ENCODE measurements around the gene SYNRG.
A peak's percentile ranks its signal among the peaks of the same experiment; 100 is the strongest.

The SYNRG gene

DNA sequence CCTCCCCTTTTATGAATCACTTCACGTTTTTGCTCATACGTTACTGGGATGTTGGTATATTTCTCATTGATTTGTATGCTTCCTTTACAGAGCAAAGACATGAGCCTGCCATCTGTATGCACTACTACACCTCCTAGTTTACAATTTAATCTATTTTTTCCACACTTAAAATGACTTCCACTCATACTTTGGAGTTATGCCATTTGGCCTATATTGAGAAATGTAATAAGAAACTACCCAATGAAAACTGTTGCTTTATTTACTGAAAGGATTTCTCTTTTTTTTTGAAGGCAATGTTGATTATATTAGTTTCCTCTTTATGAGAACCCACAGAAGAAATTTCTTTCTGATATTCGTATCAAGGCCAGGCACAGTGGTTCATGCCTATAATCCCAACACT lies 76.5 kb downstream of the SYNRG start:
- no peak for DNase-seq (ENCODE audit: low read depth)
- TF ChIP-seq, protein P1, sequence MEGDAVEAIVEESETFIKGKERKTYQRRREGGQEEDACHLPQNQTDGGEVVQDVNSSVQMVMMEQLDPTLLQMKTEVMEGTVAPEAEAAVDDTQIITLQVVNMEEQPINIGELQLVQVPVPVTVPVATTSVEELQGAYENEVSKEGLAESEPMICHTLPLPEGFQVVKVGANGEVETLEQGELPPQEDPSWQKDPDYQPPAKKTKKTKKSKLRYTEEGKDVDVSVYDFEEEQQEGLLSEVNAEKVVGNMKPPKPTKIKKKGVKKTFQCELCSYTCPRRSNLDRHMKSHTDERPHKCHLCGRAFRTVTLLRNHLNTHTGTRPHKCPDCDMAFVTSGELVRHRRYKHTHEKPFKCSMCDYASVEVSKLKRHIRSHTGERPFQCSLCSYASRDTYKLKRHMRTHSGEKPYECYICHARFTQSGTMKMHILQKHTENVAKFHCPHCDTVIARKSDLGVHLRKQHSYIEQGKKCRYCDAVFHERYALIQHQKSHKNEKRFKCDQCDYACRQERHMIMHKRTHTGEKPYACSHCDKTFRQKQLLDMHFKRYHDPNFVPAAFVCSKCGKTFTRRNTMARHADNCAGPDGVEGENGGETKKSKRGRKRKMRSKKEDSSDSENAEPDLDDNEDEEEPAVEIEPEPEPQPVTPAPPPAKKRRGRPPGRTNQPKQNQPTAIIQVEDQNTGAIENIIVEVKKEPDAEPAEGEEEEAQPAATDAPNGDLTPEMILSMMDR (IDR thresholded peaks at IDR 0.05; ENCODE audit: insufficient read depth, low read depth, low read length, missing control alignments), result no peak
- H3K4me3 ChIP-seq (ENCODE audit: low read length), result no peak overlapping the region

DNA sequence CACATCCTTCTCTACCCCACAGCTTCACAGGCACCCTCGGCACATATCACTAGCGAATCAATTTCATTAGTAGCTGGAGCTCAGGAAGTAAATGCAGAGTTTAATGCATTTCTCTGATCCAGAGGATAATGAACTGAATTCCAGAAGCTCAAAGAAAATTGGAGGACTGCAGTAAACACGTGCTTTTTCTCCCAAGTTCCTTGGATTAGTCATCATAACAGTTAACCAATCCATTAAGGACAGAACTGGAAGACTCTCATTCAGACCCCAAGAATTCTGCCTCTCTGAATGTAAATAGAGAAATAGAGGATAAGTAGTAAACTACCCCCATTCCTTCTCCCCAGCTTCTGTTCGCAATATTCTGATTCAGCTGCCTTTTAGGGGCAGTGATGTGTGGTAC lies 78.8 kb downstream of the SYNRG start:
- no peak for DNase-seq (ENCODE audit: low read depth)
- TF ChIP-seq, protein P1 (IDR thresholded peaks at IDR 0.05; ENCODE audit: insufficient read depth, low read depth, low read length, missing control alignments), result no peak
- H3K4me3 ChIP-seq (ENCODE audit: low read length), result no peak overlapping the region

DNA sequence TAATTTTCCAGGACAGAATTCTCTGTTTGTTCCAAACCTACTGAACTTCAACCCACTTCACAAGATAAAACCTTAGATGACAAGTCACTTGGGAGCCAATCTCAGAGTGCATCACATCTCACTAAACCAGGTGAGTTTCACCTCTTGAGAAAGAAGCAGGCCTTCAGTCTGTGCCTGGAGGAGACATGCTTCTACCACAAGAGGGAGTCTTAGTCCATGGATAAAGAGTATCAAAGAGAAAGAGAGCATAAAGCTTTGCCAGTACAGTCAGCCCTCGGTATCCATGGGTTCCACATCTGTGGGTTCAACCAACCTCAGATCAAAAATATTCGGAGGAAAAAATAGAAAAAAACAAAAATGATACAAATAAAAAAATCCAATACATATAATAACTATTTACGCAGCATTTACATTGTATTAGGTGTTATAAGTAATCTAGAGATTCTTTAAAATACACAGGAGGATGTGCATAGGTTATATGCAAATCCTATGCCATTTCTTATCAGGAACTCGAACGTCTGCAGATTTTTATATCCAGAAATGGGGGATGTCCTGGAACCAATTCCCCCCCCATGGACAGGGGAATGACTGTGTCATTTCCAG lies 81.9 kb downstream of the SYNRG start:
- H3K4me3 ChIP-seq (ENCODE audit: low read length), result no peak overlapping the region
- TF ChIP-seq, protein P1 (IDR thresholded peaks at IDR 0.05; ENCODE audit: insufficient read depth, low read depth, low read length, missing control alignments), result peak; percentile 94
- peak; percentile 79 for DNase-seq (ENCODE audit: low read depth)

DNA sequence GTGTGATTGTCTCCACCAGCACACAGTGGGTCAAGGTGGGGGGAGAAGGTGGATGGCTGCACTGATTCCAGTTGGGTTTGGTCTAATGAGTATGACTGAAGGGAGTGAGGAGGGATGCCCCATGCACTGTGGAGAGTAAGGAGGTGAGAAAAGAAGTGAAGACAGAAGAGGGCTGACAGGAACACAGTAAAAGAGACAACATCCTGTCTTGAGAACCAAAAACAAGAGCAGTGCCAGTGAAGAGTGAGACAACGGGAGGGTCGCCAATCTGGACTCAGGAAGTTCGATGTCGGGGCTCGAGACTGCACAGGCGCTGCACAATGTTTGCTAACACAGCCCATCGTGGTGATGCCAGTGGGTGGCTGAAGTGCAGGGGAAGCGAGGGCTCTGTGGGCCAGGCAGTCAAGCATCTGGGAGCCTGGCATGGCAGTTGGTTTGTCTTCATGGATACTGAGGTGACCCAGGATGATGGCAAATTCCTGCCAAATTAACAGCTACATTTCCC lies 85.5 kb downstream of the SYNRG start:
- no peak for DNase-seq (ENCODE audit: low read depth)
- TF ChIP-seq, protein P1 (IDR thresholded peaks at IDR 0.05; ENCODE audit: insufficient read depth, low read depth, low read length, missing control alignments), result no peak
- H3K4me3 ChIP-seq (ENCODE audit: low read length), result no peak overlapping the region

DNA sequence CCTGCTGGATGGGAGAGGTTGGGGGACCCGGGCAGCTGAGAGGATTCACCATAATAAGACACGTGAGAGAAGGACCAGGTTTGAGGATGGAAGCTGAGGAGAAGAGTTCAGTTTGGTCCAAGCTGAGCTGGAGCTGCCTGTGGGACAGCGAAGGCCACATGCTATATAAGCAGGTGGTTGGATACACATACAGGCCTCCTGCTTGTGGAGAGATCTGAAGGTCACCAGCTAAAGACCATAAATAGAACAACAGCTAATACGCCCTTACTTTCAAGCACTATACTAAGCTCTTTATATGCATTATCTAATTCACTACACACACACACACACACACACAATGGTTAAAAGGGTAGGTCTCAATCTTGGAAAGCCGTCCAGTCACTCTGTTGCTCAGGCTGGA lies 87.4 kb downstream of the SYNRG start:
- TF ChIP-seq, protein P1 (IDR thresholded peaks at IDR 0.05; ENCODE audit: insufficient read depth, low read depth, low read length, missing control alignments), result no peak
- no peak overlapping the region for H3K4me3 ChIP-seq (ENCODE audit: low read length)
- DNase-seq (ENCODE audit: low read depth), result no peak

DNA sequence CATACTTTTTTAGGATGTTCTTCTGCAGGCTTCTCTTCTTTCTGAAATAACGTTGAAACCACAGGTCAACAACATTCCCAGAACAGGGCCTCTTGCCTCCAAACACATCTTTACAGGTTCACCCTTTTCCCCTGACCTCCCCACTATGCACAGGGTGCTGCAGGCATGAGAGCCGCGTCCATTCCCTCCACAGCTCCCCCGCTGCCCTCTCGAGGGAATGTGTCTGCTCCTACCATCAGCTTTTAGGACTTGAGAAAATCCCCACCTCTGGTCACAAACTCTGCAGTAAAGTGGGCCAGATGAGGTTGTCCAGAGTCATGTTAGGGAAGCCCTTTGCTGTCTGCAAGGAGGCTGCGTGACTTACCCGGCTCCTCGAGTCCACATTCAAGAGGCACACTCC lies 89.0 kb downstream of the SYNRG start:
- H3K4me3 ChIP-seq (ENCODE audit: low read length), result no peak overlapping the region
- TF ChIP-seq, protein P1 (IDR thresholded peaks at IDR 0.05; ENCODE audit: insufficient read depth, low read depth, low read length, missing control alignments), result no peak
- DNase-seq (ENCODE audit: low read depth), result no peak
